K562 (cell line): ENCODE measurements around the gene RSF1. TPM values are rescaled to one million over a fixed set of nuclear protein-coding genes. Genes with fewer than 3 reads are reported as not detected.

Experiments used
- ASH1L ChIP-seq: fragments of 450-650 bp; IDR thresholded peaks from 2 replicates; pipeline ENCODE4 v1.6.1; 2018; ENCODE audit warnings: borderline replicate concordance, mild to moderate bottlenecking, low read depth; ENCODE audit not compliant: partially characterized antibody
- CBFB ChIP-seq: sonication (generic); formaldehyde crosslinking; IDR thresholded peaks from 2 replicates; pipeline ENCODE4 v1.4.0; 2020; ENCODE audit warnings: mild to moderate bottlenecking, missing genetic modification reagents
- CEBPG ChIP-seq, 3 experiments: fragments of 200-800 bp in 1 of 3; sonication (Bioruptor generic) in 1 of 3; sonication (generic) in 1 of 3; formaldehyde crosslinking in 1 of 3; IDR thresholded peaks in 2 of 3; conservative IDR thresholded peaks in 1 of 3; 2 replicates each; pipeline versions ENCODE4 v1.6.1 to v1.8.0; 2016 to 2022; ENCODE audit warnings: missing compliant biosample characterization in 2 of 3, missing genetic modification characterization in 2 of 3, mild to moderate bottlenecking in 1 of 3, missing genetic modification reagents in 1 of 3
- CHD1 ChIP-seq: fragments of 200-600 bp; sonication (generic); IDR thresholded peaks from one replicate; pipeline ENCODE4 v1.6.1; 2012; ENCODE audit warnings: mild to moderate bottlenecking, moderate library complexity, low read length, inconsistent platforms
- CREBBP ChIP-seq: IDR thresholded peaks from one replicate; pipeline ENCODE4 v1.6.1; 2012; ENCODE audit warnings: low read depth, mild to moderate bottlenecking, control low read depth, inconsistent platforms, low read length
- ELF4 ChIP-seq: fragments of 450-650 bp; formaldehyde crosslinking; IDR thresholded peaks from 2 replicates; pipeline ENCODE4 v1.4.0; 2022; ENCODE audit warnings: missing genetic modification characterization
- ILK ChIP-seq: fragments of 450-650 bp; IDR thresholded peaks from 2 replicates; pipeline ENCODE4 v1.6.1; 2016; ENCODE audit warnings: missing genetic modification characterization, low read depth, mild to moderate bottlenecking, missing compliant biosample characterization, moderate library complexity, borderline replicate concordance
- KAT2B ChIP-seq: IDR thresholded peaks from one replicate; pipeline ENCODE4 v1.6.1; 2012; ENCODE audit warnings: low read depth, mild to moderate bottlenecking, control low read depth, inconsistent platforms, low read length, moderate library complexity
- MYC ChIP-seq, 2 experiments: fragments of 250-450 bp in 1 of 2; sonication (Bioruptor Pico) in 1 of 2; IDR thresholded peaks; 2 replicates each; pipeline versions ENCODE4 v1.5.1 to v1.6.1; 2012 to 2021; ENCODE audit warnings: low read depth in 2 of 2, borderline replicate concordance in 1 of 2, improper control_type of control experiment in 1 of 2, low read length in 1 of 2, mild to moderate bottlenecking in 1 of 2, moderate library complexity in 1 of 2
- RBBP5 ChIP-seq: fragments of 200-600 bp; sonication (generic); IDR thresholded peaks from 2 replicates; pipeline ENCODE4 v1.6.1; 2012; ENCODE audit warnings: borderline replicate concordance, mild to moderate bottlenecking, low read length, control low read depth, inconsistent platforms; ENCODE audit not compliant: insufficient read depth, poor library complexity, severe bottlenecking
- RBFOX2 ChIP-seq: fragments of 200-400 bp; formaldehyde crosslinking; IDR thresholded peaks from 2 replicates; pipeline ENCODE4 v1.6.1; 2017; ENCODE audit warnings: low read depth, mild to moderate bottlenecking, low read length, moderate library complexity
- RBM15 ChIP-seq: fragments of 200-400 bp; formaldehyde crosslinking; IDR thresholded peaks from 2 replicates; pipeline ENCODE4 v1.6.1; 2018; ENCODE audit warnings: mild to moderate bottlenecking, low read length, moderate library complexity; ENCODE audit not compliant: insufficient read depth
- SP1 ChIP-seq: sonication (generic); formaldehyde crosslinking; IDR thresholded peaks from 2 replicates; pipeline ENCODE4 v1.8.1; 2022; ENCODE audit warnings: mild to moderate bottlenecking, missing genetic modification reagents
- STAG1 ChIP-seq: sonication (generic); formaldehyde crosslinking; IDR thresholded peaks from 2 replicates; pipeline ENCODE4 v1.5.0; 2020; ENCODE audit warnings: missing genetic modification reagents, borderline replicate concordance
- TAF1 ChIP-seq: IDR thresholded peaks from 2 replicates; pipeline ENCODE4 v1.6.1; 2011; ENCODE audit warnings: mild to moderate bottlenecking, low read length, moderate library complexity; ENCODE audit not compliant: insufficient read depth, control insufficient read depth, severe bottlenecking; ENCODE audit errors: extremely low read depth
- TCF3 ChIP-seq: sonication (generic); formaldehyde crosslinking; IDR thresholded peaks from 2 replicates; pipeline ENCODE4 v1.4.0; 2020; ENCODE audit warnings: mild to moderate bottlenecking, missing genetic modification reagents
- XRCC5 ChIP-seq: fragments of 200-400 bp; formaldehyde crosslinking; IDR thresholded peaks from 2 replicates; pipeline ENCODE4 v1.6.1; 2017; ENCODE audit warnings: low read depth, mild to moderate bottlenecking, low read length
- ZBTB7A ChIP-seq: IDR thresholded peaks from 2 replicates; pipeline ENCODE4 v1.6.1; 2011; ENCODE audit warnings: low read depth, mild to moderate bottlenecking, low read length, moderate library complexity, borderline replicate concordance; ENCODE audit not compliant: control insufficient read depth
- ZNF586 ChIP-seq: fragments of 450-650 bp; formaldehyde crosslinking; conservative IDR thresholded peaks from 2 replicates; pipeline ENCODE4 v1.4.0; 2020; ENCODE audit warnings: mild to moderate bottlenecking, moderate library complexity
- ZNF785 ChIP-seq: fragments of 250-450 bp; sonication (Bioruptor Pico); IDR thresholded peaks from 2 replicates; pipeline ENCODE4 v1.4.0; 2020; ENCODE audit warnings: mild to moderate bottlenecking
- ZNF79 ChIP-seq: fragments of 250-450 bp; sonication (Bioruptor Pico); IDR thresholded peaks from 2 replicates; pipeline ENCODE4 v1.4.0; 2020; ENCODE audit warnings: low read depth, mild to moderate bottlenecking, moderate library complexity
- polyA plus RNA-seq, 8 experiments: library from polyadenylated mRNA; depleted of rRNA in 4 of 8; stranded (reverse) in 5 of 8; unstranded in 3 of 8; fragments of >200 nt; fragmentation: Nextera tagmentation in 2 of 8; fragmentation: Illumina TruSeq in 1 of 8; extraction: Ambion mirVana in 2 of 8; extraction: Trizol in 1 of 8; gene quantifications; 2 replicates each; pipeline versions ENCODE4 v1.2.1 to v1.2.3, GENCODE V29; 2011 to 2014; ENCODE audit warnings: inconsistent platforms in 1 of 8, missing spikeins in 1 of 8
- total RNA-seq, 7 experiments: library from RNA; depleted of rRNA in 6 of 7; stranded (reverse); fragments of >200 nt in 6 of 7; fragmentation: Illumina TruSeq in 2 of 7; extraction: Trizol in 2 of 7; gene quantifications; 2 replicates each; pipeline versions ENCODE4 v1.2.1 to v1.2.3, GENCODE V29; 2011 to 2021; ENCODE audit warnings: low replicate concordance in 1 of 7
- TF ChIP-seq, protein P1 (sequence below): fragments of 450-650 bp; IDR thresholded peaks from 2 replicates; pipeline ENCODE4 v1.6.1; 2018; ENCODE audit warnings: mild to moderate bottlenecking, low read depth; ENCODE audit not compliant: partially characterized antibody

Gene RSF1
- total and polyA plus RNA-seq, 9 of the 15 experiments (the other 6 are each of a cell fraction or from before 2014, with no cell fraction given), result 9.7 to 63.6 (median 42.8) TPM

DNA sequence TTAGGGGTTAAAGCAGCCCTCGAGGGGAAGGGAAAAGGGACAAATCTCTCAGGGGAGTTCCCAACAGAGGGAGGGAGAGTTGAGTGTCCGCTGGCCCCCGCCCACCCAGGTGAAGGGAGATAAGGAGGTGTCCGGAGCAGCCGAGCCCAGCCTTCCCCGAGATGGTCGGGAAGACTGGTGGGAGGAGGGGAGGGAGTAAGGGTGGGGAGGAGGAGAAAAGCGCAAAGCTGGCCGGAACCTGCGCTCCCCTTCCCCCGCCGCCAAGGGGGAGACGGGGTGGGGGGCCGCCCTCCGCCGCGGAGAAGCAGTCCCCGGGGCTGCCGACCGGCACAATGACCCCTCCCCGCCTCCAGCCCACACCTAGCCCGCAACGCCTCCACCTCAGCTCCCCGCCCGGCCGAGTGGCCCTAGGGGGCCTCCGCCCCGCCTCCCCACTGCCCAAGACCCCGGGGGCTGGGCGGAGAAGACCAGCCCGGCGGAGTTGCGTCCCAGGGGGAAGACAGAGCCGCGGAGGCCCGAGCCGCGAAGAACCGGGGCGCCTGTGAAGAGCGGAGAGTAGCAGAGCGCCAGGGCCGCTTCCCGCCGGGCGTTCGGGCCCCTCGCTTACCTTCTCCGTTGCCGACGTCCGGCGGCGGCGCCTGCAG, 479 bp downstream of the RSF1 start (continued):
- TF ChIP-seq CEBPG (CRISPR knock-in tag; IDR thresholded peaks at IDR 0.05), result no peak; the same call in 1 of the 2 replicates
- no peak for TF ChIP-seq CEBPG (tag; conservative IDR thresholded peaks at IDR 0.05 in 1 of 2, IDR thresholded peaks at IDR 0.05 in 1 of 2)
- TF ChIP-seq ASH1L, result no peak
- TF ChIP-seq ZNF785 (CRISPR knock-in tag), result no peak
- TF ChIP-seq, protein P1, sequence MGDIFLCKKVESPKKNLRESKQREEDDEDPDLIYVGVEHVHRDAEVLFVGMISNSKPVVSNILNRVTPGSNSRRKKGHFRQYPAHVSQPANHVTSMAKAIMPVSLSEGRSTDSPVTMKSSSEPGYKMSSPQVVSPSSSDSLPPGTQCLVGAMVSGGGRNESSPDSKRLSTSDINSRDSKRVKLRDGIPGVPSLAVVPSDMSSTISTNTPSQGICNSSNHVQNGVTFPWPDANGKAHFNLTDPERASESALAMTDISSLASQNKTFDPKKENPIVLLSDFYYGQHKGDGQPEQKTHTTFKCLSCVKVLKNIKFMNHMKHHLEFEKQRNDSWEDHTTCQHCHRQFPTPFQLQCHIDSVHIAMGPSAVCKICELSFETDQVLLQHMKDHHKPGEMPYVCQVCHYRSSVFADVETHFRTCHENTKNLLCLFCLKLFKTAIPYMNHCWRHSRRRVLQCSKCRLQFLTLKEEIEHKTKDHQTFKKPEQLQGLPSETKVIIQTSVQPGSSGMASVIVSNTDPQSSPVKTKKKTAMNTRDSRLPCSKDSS, result no peak
- TF ChIP-seq RBBP5, result peak; percentile 43
- no peak for TF ChIP-seq MYC (IDR thresholded peaks at IDR 0.05; ENCODE audit: low read depth, low read length)
- no peak for TF ChIP-seq MYC (CRISPR knock-in tag; IDR thresholded peaks at IDR 0.05; ENCODE audit: borderline replicate concordance, low read depth)
- TF ChIP-seq ZNF586 (CRISPR knock-in tag), result no peak
- TF ChIP-seq CBFB (CRISPR knock-in tag), result no peak
- no peak for TF ChIP-seq CREBBP
- TF ChIP-seq TAF1, result peak; percentile 40
- TF ChIP-seq ZNF79, result no peak
- no peak for TF ChIP-seq RBFOX2
- no peak for TF ChIP-seq XRCC5
- TF ChIP-seq KAT2B, result no peak
- TF ChIP-seq STAG1 (CRISPR knock-in tag), result no peak
- TF ChIP-seq CHD1, result peak; percentile 67
- TF ChIP-seq ILK, result no peak
- peak; percentile 89; the same call in 1 of the 2 replicates for TF ChIP-seq ZBTB7A
- TF ChIP-seq ELF4, result no peak
- no peak for TF ChIP-seq SP1 (CRISPR knock-in tag)
- TF ChIP-seq RBM15, result 0 out of 2 replicates have a peak, but pooled peaks have one; percentile 44
- TF ChIP-seq TCF3 (CRISPR knock-in tag), result no peak
